Naive B cell (primary cell): ENCODE data around the gene C17orf67. TPM values are rescaled to one million over a fixed set of nuclear protein-coding genes. Genes with fewer than 3 reads are reported as not detected.

Experiments used
- ATAC-seq, 2 donors: fragments of 150-1000 bp; cut with Tn5 transposase; 2 replicates each; pipeline ENCODE4 v1.10.0; 2021; ENCODE audit warnings: low read depth in 2 of 2, mild to moderate bottlenecking in 2 of 2, moderate library complexity in 2 of 2
- DNase-seq: peaks from one replicate; pipeline ENCODE4 v3.0.0; 2022
- H3K27ac Mint-ChIP-seq, 6 donors: one replicate each; pipeline ENCODE4 v1.8.0; 2020 to 2022; ENCODE audit warnings: mild to moderate bottlenecking in 6 of 6, mixed read lengths in 6 of 6, moderate library complexity in 5 of 6, inconsistent platforms in 2 of 6
- H3K27me3 Mint-ChIP-seq, 3 donors: one replicate each; pipeline ENCODE4 v1.8.0; 2021 to 2022; ENCODE audit warnings: mixed read lengths in 3 of 3, mild to moderate bottlenecking in 1 of 3
- H3K36me3 Mint-ChIP-seq, 2 donors: one replicate each; pipeline ENCODE4 v1.8.0; 2020 to 2022; ENCODE audit warnings: mixed read lengths in 2 of 2, inconsistent platforms in 1 of 2, mild to moderate bottlenecking in 1 of 2
- H3K4me1 Mint-ChIP-seq, 3 donors: one replicate each; pipeline ENCODE4 v1.8.0; 2020 to 2022; ENCODE audit warnings: mixed read lengths in 3 of 3, inconsistent platforms in 1 of 3, mild to moderate bottlenecking in 1 of 3, moderate library complexity in 1 of 3
- H3K4me3 Mint-ChIP-seq, 8 donors: one replicate each; pipeline ENCODE4 v1.8.0; 2020 to 2022; ENCODE audit warnings: mild to moderate bottlenecking in 8 of 8, mixed read lengths in 8 of 8, moderate library complexity in 8 of 8, inconsistent platforms in 2 of 8
- H3K9me3 Mint-ChIP-seq, 7 donors: one replicate each; pipeline ENCODE4 v1.8.0; 2020 to 2022; ENCODE audit warnings: mixed read lengths in 7 of 7, mild to moderate bottlenecking in 5 of 7, inconsistent platforms in 2 of 7, moderate library complexity in 1 of 7
- polyA plus RNA-seq, 6 donors: library from polyadenylated mRNA; unstranded; fragments of 300-500 nt; fragmentation: Illumina TruSeq; gene quantifications; one replicate each; pipeline ENCODE4 v1.2.3, GENCODE V29; 2021; ENCODE audit warnings: low read depth in 6 of 6

C17orf67 gene
- polyA plus RNA-seq, 6 donors from 2014 or later, result 0.15 to 2.4 (median 1.4) TPM

GRCh38 chr17:56826611-56827414, 6.9 kb downstream of the C17orf67 start:
- H3K27ac Mint-ChIP-seq, result no peak overlapping the region
- ATAC-seq (no peak), DNase-seq (no peak)
- H3K27me3 Mint-ChIP-seq, result no peaks in the 10 kb centered on the region
- peaks cover 12 to 14% (median 13%) of the 10 kb centered on the region in 3 donors for H3K4me1 Mint-ChIP-seq
- H3K4me3 Mint-ChIP-seq, result no peak overlapping the region
- H3K9me3 Mint-ChIP-seq, result no peaks in the 10 kb centered on the region
- peaks cover 0 to 7% of the 10 kb centered on the region in 2 donors for H3K36me3 Mint-ChIP-seq

- Mint-ChIP-seq H3K4me1 (peaks cover 0 to 4% (median 3%) of the 10 kb centered on the region in 3 donors), H3K27ac (no peak overlapping the region), H3K4me3 (no peak overlapping the region), H3K36me3 (peaks cover 0 to 7% of the 10 kb centered on the region in 2 donors), H3K9me3 (no peaks in the 10 kb centered on the region), H3K27me3 (no peaks in the 10 kb centered on the region)
- ATAC-seq (no peak), DNase-seq (no peak)
Observed at GRCh38 chr17:56824503-56824902, 9.2 kb downstream of the C17orf67 start.

GRCh38 chr17:56823848-56824247, 9.9 kb downstream of the C17orf67 start:
- H3K27ac Mint-ChIP-seq, result no peak overlapping the region
- H3K27me3 Mint-ChIP-seq, result no peaks in the 10 kb centered on the region
- H3K36me3 Mint-ChIP-seq, result peaks cover 0 to 7% of the 10 kb centered on the region in 2 donors
- DNase-seq (no peak), ATAC-seq (no peak)
- no peak overlapping the region for H3K4me3 Mint-ChIP-seq
- peaks cover 0 to 10% (median 6%) of the 10 kb centered on the region in 3 donors for H3K4me1 Mint-ChIP-seq
- no peaks in the 10 kb centered on the region for H3K9me3 Mint-ChIP-seq

GRCh38 chr17:56822725-56823124, 11.0 kb downstream of the C17orf67 start:
- H3K27ac Mint-ChIP-seq, result no peak overlapping the region
- peaks cover 0 to 11% (median 6%) of the 10 kb centered on the region in 3 donors for H3K4me1 Mint-ChIP-seq
- ATAC-seq, result no peak
- no peaks in the 10 kb centered on the region for H3K27me3 Mint-ChIP-seq
- peaks cover 0 to 7% of the 10 kb centered on the region in 2 donors for H3K36me3 Mint-ChIP-seq
- H3K9me3 Mint-ChIP-seq, result no peaks in the 10 kb centered on the region
- H3K4me3 Mint-ChIP-seq, result no peak overlapping the region
- DNase-seq, result no peak

- no peak overlapping the region for H3K27ac Mint-ChIP-seq
- H3K27me3 Mint-ChIP-seq, result no peaks in the 10 kb centered on the region
- no peaks in the 10 kb centered on the region for H3K9me3 Mint-ChIP-seq
- DNase-seq, result no peak
- no peak for ATAC-seq
- H3K4me3 Mint-ChIP-seq, result no peak overlapping the region
- H3K4me1 Mint-ChIP-seq, result peaks cover 0 to 11% (median 6%) of the 10 kb centered on the region in 3 donors
- H3K36me3 Mint-ChIP-seq, result peaks cover 0 to 7% of the 10 kb centered on the region in 2 donors
Observed at GRCh38 chr17:56821847-56822534, 11.7 kb downstream of the C17orf67 start.

GRCh38 chr17:56820207-56820606, 13.5 kb downstream of the C17orf67 start:
- DNase-seq (no peak), ATAC-seq (no peak)
- no peaks in the 10 kb centered on the region for H3K9me3 Mint-ChIP-seq
- no peak overlapping the region for H3K27ac Mint-ChIP-seq
- H3K4me3 Mint-ChIP-seq, result no peak overlapping the region
- peaks cover 0 to 11% (median 6%) of the 10 kb centered on the region in 3 donors for H3K4me1 Mint-ChIP-seq
- no peaks in the 10 kb centered on the region for H3K27me3 Mint-ChIP-seq
- H3K36me3 Mint-ChIP-seq, result peaks cover under 1 to 7% of the 10 kb centered on the region in 2 donors

GRCh38 chr17:56819431-56820145, 14.1 kb downstream of the C17orf67 start:
- Mint-ChIP-seq H3K27me3 (no peaks in the 10 kb centered on the region), H3K4me1 (peaks cover 0 to 11% (median 6%) of the 10 kb centered on the region in 3 donors), H3K27ac (peak overlapping the region in 1 of 6 donors; percentile 6), H3K36me3 (peaks cover 5 to 7% of the 10 kb centered on the region in 2 donors), H3K4me3 (no peak overlapping the region), H3K9me3 (no peaks in the 10 kb centered on the region)
- peak; percentile 63 for DNase-seq
- ATAC-seq, result peak; percentile 63 to 89

GRCh38 chr17:56819030-56819429, 14.7 kb downstream of the C17orf67 start:
- no peak overlapping the region for H3K27ac Mint-ChIP-seq
- H3K27me3 Mint-ChIP-seq, result no peaks in the 10 kb centered on the region

GRCh38 chr17:56817066-56817465, 16.7 kb downstream of the C17orf67 start:
- Mint-ChIP-seq H3K27me3 (no peaks in the 10 kb centered on the region), H3K4me1 (peaks cover 0 to 11% (median 6%) of the 10 kb centered on the region in 3 donors), H3K4me3 (peak overlapping the region in 1 of 8 donors; percentile 60), H3K27ac (no peak overlapping the region), H3K9me3 (no peaks in the 10 kb centered on the region), H3K36me3 (peaks cover 0 to 9% of the 10 kb centered on the region in 2 donors)
- ATAC-seq (no peak), DNase-seq (no peak)

More at GRCh38 chr17:56819030-56819429, 14.7 kb downstream of the C17orf67 start:
- Mint-ChIP-seq H3K4me1 (peaks cover 0 to 11% (median 6%) of the 10 kb centered on the region in 3 donors), H3K36me3 (peaks cover 0 to 9% of the 10 kb centered on the region in 2 donors), H3K4me3 (no peak overlapping the region), H3K9me3 (no peaks in the 10 kb centered on the region)
- DNase-seq (no peak), ATAC-seq (no peak)

GRCh38 chr17:56815711-56816110, 18.0 kb downstream of the C17orf67 start:
- Mint-ChIP-seq H3K4me3 (no peak overlapping the region), H3K36me3 (peaks cover 0 to 9% of the 10 kb centered on the region in 2 donors), H3K27ac (no peak overlapping the region), H3K27me3 (no peaks in the 10 kb centered on the region), H3K4me1 (peaks cover 0 to 11% (median 6%) of the 10 kb centered on the region in 3 donors), H3K9me3 (no peaks in the 10 kb centered on the region)
- DNase-seq, result no peak
- no peak for ATAC-seq

- Mint-ChIP-seq H3K36me3 (peaks cover 0 to 9% of the 10 kb centered on the region in 2 donors), H3K27me3 (no peaks in the 10 kb centered on the region), H3K27ac (no peak overlapping the region), H3K4me1 (no peaks in the 10 kb centered on the region), H3K4me3 (no peak overlapping the region), H3K9me3 (no peaks in the 10 kb centered on the region)
- ATAC-seq, result no peak
- no peak for DNase-seq
Observed at GRCh38 chr17:56812901-56813388, 20.8 kb downstream of the C17orf67 start.

- Mint-ChIP-seq H3K9me3 (no peaks in the 10 kb centered on the region), H3K27ac (peak overlapping the region in 1 of 6 donors; percentile 56), H3K4me1 (no peaks in the 10 kb centered on the region), H3K4me3 (no peak overlapping the region), H3K27me3 (no peaks in the 10 kb centered on the region), H3K36me3 (peaks cover 8 to 9% of the 10 kb centered on the region in 2 donors)
- no peak for ATAC-seq
- DNase-seq, result no peak
Observed at GRCh38 chr17:56810891-56811775, 22.6 kb downstream of the C17orf67 start.
